ENCODE measurements around the gene AK5.

Gene AK5

GRCh38 chr1:77590651-77591050, 308.8 kb downstream of the AK5 start:
- H3K4me3 ChIP-seq (ENCODE audit: low read length): no peak overlapping the region
- no peak overlapping the region for H3K27ac ChIP-seq (ENCODE audit: low read length)
- H3K9ac ChIP-seq (ENCODE audit: low read depth, low read length): no peak overlapping the region
- H3K4me1 ChIP-seq (ENCODE audit: insufficient read depth, low read length): no peaks in the 10 kb centered on the region
- H3K27me3 ChIP-seq (ENCODE audit: insufficient read depth, low read length): no peaks in the 10 kb centered on the region
- no peaks in the 10 kb centered on the region for H3K9me3 ChIP-seq (ENCODE audit: insufficient read depth, low read depth, low read length)
- H3K36me3 ChIP-seq (ENCODE audit: insufficient read depth, low read depth, low read length): no peaks in the 10 kb centered on the region

DNA sequence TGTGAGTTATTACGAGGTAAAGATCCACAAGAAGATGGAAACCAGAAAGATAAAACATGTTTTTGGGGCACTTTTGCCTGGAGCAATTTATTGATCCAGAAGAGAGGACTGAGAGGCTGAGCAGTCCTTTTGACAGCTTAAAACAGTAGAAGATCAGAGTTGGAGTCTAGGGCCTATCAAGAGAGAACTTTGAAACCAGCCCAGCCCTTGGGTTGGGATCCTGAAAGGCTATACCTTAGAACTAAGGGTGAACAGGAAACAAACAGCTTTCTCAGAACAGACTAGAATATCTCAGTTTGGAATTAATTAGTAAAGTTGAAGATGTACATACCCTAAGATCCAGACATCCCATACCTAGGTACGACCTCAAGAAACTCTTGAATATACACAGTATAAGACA, 311.1 kb downstream of the AK5 start:
- Histone ChIP-seq H3K27ac (ENCODE audit: low read length) (no peak overlapping the region), H3K9ac (ENCODE audit: low read depth, low read length) (no peak overlapping the region), H3K4me3 (ENCODE audit: low read length) (no peak overlapping the region), H3K4me1 (ENCODE audit: insufficient read depth, low read length) (no peaks in the 10 kb centered on the region), H3K27me3 (ENCODE audit: insufficient read depth, low read length) (no peaks in the 10 kb centered on the region), H3K36me3 (ENCODE audit: insufficient read depth, low read depth, low read length) (peaks cover 5% of the 10 kb centered on the region; the same call in 1 of the 2 replicates), H3K9me3 (ENCODE audit: insufficient read depth, low read depth, low read length) (no peaks in the 10 kb centered on the region)

- Histone ChIP-seq H3K9me3 (ENCODE audit: insufficient read depth, low read depth, low read length) (no peaks in the 10 kb centered on the region), H3K4me1 (ENCODE audit: insufficient read depth, low read length) (no peaks in the 10 kb centered on the region), H3K9ac (ENCODE audit: low read depth, low read length) (no peak overlapping the region), H3K36me3 (ENCODE audit: insufficient read depth, low read depth, low read length) (peaks cover 5% of the 10 kb centered on the region; the same call in 1 of the 2 replicates), H3K27ac (ENCODE audit: low read length) (no peak overlapping the region), H3K4me3 (ENCODE audit: low read length) (no peak overlapping the region), H3K27me3 (ENCODE audit: insufficient read depth, low read length) (no peaks in the 10 kb centered on the region)
Observed at GRCh38 chr1:77594366-77595112, 312.7 kb downstream of the AK5 start.

DNA sequence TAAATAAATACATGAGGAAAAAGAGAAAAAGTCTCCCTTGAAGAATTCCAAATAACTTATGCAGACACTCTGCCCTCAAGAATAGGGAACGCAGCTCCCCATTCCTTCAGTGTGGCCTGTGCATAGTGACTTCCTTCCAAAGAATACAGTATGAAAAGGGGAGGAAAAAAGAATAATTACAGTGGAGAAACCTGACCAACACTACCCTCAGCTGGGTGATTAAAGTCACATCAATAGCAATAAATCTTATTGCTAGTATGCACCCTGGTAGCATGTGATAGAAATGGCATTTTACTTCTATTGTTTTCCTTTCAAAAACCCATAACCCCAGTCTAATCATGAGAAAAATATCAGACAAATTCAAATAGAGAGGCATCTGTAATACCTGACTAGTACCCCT, 315.5 kb downstream of the AK5 start:
- Histone ChIP-seq H3K9me3 (ENCODE audit: insufficient read depth, low read depth, low read length) (no peaks in the 10 kb centered on the region), H3K36me3 (ENCODE audit: insufficient read depth, low read depth, low read length) (peaks cover 5% of the 10 kb centered on the region; the same call in 1 of the 2 replicates), H3K9ac (ENCODE audit: low read depth, low read length) (no peak overlapping the region)

GRCh38 chr1:77605246-77606026, 323.6 kb downstream of the AK5 start:
- H3K9ac ChIP-seq (ENCODE audit: low read depth, low read length): no peak overlapping the region
- no peak overlapping the region for H3K27ac ChIP-seq (ENCODE audit: low read length)
- H3K36me3 ChIP-seq (ENCODE audit: insufficient read depth, low read depth, low read length): no peaks in the 10 kb centered on the region
- no peaks in the 10 kb centered on the region for H3K4me1 ChIP-seq (ENCODE audit: insufficient read depth, low read length)
- H3K4me3 ChIP-seq (ENCODE audit: low read length): no peak overlapping the region
- no peaks in the 10 kb centered on the region for H3K27me3 ChIP-seq (ENCODE audit: insufficient read depth, low read length)
- H3K9me3 ChIP-seq (ENCODE audit: insufficient read depth, low read depth, low read length): peaks cover 13% of the 10 kb centered on the region; the same call in 1 of the 2 replicates

More for the DNA sequence above, 315.5 kb downstream of the AK5 start:
- Histone ChIP-seq H3K27ac (ENCODE audit: low read length) (no peak overlapping the region), H3K27me3 (ENCODE audit: insufficient read depth, low read length) (no peaks in the 10 kb centered on the region), H3K4me3 (ENCODE audit: low read length) (no peak overlapping the region), H3K4me1 (ENCODE audit: insufficient read depth, low read length) (no peaks in the 10 kb centered on the region)

DNA sequence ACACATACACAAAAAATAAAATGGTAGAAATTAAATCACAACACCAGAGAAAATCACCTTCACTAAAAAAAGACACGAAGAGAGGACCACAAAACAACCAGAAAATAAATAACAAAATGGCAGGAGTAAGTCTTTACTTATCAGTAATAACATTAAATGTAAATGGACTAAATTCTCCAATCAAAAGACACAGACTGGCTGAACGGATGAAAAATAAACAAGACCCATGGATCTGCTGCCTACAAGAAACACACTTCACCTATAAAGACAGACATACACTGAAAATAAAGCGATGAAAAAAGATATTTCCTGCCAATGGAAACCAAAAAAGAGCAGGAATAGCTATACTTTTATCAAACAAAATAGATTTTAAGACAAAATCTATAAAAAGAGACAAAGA, 327.1 kb downstream of the AK5 start:
- no peak overlapping the region for H3K27ac ChIP-seq (ENCODE audit: low read length)
- no peak overlapping the region for H3K9ac ChIP-seq (ENCODE audit: low read depth, low read length)
- H3K27me3 ChIP-seq (ENCODE audit: insufficient read depth, low read length): no peaks in the 10 kb centered on the region
- no peaks in the 10 kb centered on the region for H3K4me1 ChIP-seq (ENCODE audit: insufficient read depth, low read length)
- peaks cover 13% of the 10 kb centered on the region; the same call in 1 of the 2 replicates for H3K9me3 ChIP-seq (ENCODE audit: insufficient read depth, low read depth, low read length)
- H3K36me3 ChIP-seq (ENCODE audit: insufficient read depth, low read depth, low read length): no peaks in the 10 kb centered on the region
- H3K4me3 ChIP-seq (ENCODE audit: low read length): no peak overlapping the region
